Stimulated activated CD4-positive, alpha-beta T cell treated with anti-CD3 and anti-CD28 coated beads, Interleukin-12 subunit alpha, Interleukin-12 subunit beta, amount 100 ng/mL, for 4 hours (primary cell): ENCODE measurements around the gene COL6A3.
A peak's percentile ranks its signal among the peaks of the same experiment; 100 is the strongest.
"Not testable (repeated sequence)": the region's sequence is repeated elsewhere in the genome, so short reads cannot be mapped to it uniquely, and the experiment has no call there.

Experiments
- DNase-seq: peaks from one replicate; pipeline ENCODE4 v3.0.0-alpha.2; 2020

The COL6A3 gene

DNA sequence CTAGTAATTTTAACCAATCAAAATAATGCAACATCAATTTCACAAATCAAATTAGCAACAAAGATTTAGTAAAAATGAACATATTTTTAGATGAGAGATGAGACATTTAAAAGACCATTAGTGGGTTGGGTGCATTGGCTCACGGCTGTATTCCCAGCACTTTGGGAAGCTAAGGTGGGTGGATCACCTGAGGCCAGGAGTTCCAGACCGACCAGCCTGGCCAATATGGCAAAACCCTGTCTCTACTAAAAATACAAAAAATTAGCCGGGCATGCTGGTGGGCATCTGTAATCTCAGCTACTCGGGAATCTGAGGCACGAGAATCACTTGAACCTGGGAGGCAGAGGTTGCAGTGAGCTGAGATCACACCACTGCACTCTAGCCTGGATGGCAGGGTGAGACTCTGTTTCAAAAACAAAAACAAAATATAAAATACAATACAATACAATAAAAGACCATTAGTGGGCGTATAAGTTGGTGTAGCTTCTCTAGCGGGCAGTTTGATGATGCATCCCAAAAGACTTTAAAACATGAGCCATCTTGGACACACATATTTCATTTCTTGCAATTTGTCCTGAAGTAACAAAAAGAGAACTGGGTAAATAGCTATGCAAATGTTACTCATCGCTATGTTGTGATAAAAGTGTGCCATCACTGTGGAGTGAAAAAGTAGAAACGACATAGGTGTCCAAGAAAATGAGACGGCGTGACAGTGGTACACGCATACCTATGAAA lies 101.8 kb downstream of the COL6A3 start:
- DNase-seq, result no peak

GRCh38 chr2:237310515-237311114 lies 103.3 kb downstream of the COL6A3 start:
- no peak for DNase-seq

DNA sequence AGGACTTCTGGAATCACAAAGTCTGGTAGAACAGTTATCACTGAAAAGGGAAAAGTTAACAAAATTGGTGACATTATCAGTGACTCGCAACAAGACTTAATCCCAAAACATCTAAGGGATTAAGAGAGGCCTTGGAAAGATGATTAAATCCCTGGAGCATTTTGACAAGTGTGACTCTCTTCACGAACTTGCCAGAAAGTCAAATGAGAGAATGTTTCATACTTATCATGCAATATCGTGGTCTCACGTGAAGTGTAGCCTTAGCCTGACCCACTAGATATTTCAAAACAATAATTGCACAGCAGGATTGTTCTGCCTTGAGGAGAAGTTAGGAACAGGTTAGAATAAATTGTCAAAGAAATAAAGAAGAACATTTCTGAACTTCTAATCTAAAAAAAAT lies 104.5 kb downstream of the COL6A3 start:
- no peak for DNase-seq

DNA sequence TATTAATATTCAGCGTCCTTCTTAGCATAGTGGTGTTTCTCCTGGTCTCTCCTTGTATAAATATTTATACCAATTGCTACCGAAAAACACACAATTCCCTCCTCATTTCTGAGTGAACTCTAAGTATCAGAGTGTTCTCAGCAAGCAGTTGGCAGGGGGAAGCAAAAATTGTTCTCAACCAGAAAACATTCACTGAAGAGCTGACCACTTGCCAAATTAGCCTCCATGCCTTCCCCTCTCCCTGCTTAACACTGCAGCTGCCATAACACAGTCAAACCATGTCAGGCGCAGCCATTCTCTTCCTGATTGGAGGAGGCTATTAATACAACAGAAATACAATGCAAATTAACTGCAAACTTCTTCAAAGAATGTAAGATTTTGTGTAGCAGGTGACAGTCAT lies 105.0 kb downstream of the COL6A3 start:
- DNase-seq, result no peak

DNA sequence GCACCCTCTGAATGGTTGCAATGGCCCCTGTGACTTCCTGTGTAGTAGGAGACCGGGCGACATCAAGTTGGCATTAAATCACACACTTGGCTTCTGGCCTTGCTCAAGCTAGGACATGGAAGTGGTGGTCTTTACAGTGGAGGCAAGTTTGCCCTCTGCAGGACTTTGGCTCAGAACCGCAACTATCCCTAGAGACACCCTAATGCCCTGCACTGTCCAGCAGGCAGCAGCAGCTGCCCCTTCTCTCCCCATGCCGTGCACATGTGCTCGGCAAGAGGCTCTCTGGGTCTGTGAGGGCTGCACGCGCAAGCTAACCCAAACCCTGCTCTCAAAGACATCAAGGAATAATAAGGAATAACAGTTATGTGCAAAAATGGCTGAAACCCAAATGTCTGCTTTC lies 106.5 kb downstream of the COL6A3 start:
- DNase-seq, result no peak

- no peak for DNase-seq
Measured at GRCh38 chr2:237306787-237307170, 107.2 kb downstream of the COL6A3 start.

DNA sequence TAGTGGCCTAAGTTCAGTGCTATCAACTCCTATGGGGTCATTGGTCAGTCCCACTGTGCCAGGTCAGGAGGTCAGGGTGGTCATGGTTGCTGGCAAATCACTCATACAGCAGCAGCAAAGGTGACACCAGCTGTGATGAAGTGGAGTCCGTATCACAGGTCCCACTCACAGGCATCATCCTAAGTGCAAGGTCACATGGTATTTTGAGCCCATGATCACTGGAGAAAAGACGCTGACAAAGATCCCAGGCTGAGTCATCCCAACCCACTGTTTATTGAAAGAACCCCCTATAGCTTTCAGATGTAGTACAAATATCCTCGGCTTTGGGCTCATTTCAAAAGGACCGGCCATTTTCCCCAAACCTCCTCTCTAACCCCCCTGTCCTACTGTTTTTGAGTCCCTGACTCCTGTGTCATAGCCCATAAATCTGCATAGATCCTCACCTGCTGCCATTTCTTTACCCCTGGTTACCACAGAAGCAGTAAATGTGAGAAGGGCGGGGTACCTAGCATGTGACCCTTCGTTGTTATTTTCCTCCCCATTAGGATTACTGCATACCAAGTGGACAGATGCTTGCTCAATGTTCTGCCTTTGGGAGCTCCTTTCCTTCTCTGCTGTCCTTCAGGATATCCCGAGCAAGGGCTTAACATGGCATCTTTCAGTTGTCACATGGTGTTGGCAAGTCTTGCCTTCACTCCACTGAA lies 107.7 kb downstream of the COL6A3 start:
- DNase-seq, result no peak

GRCh38 chr2:237305579-237305978 lies 108.4 kb downstream of the COL6A3 start:
- no peak for DNase-seq

GRCh38 chr2:237304763-237305514 lies 109.0 kb downstream of the COL6A3 start:
- no peak for DNase-seq

DNA sequence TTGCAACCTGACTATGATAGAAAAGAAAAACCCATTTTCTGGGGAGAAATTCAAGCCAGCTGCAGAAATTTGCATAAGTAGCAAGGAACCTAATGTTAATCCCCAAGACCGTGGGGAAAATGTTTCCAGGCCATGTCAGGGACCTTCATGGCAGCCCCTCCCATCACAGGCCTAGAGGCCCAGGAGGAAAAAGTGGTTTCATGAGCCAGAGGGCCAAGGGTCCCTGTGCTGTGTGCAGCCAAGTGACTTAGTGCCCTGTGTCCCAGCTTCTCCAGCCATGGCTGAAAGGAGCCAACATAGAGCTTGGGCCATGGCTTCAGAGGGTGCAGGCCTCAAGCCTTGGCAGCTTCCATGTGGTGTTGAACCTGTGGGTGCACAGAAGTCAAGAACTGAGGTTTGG lies 110.7 kb downstream of the COL6A3 start:
- not testable (repeated sequence) for DNase-seq

DNA sequence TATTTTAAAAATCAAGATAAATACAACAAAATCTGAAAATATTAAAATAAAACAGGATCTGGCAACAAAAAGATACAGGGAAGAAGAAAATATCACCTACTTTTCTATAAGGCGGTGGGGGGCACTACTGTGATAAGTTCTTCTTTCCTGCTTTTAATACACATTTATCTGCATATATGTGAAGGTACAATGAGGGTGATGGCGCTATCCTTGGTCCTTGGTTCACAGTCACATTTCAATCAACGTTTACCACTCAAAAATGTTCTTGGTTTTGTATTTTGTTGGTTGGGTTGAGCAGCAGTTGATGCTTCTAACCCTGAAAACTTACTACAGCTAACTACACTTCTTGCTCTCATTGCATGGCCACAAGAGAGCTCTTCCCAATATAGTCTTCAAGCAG lies 112.4 kb downstream of the COL6A3 start:
- no peak for DNase-seq

DNA sequence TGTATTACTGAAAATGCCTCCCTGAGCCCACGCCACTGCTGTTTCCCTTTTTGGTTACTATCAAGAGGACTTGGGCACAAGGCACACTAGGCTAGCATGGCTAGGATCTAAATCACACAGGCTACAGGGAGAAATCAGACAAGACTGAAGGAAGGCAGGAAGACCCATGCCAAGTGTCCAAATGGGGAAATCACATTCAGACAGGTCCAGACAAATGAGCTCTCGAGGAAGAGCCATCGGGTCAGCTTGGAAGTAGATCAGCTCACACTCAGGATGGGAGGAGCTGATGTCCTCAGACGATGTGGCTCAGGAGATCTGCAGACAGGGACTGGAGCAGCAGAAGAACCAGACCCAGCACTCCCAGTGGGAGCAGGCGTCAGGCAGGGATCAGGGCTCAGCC lies 113.2 kb downstream of the COL6A3 start:
- DNase-seq, result no peak

- no peak for DNase-seq
Measured at GRCh38 chr2:237299906-237300305, 114.1 kb downstream of the COL6A3 start.

DNA sequence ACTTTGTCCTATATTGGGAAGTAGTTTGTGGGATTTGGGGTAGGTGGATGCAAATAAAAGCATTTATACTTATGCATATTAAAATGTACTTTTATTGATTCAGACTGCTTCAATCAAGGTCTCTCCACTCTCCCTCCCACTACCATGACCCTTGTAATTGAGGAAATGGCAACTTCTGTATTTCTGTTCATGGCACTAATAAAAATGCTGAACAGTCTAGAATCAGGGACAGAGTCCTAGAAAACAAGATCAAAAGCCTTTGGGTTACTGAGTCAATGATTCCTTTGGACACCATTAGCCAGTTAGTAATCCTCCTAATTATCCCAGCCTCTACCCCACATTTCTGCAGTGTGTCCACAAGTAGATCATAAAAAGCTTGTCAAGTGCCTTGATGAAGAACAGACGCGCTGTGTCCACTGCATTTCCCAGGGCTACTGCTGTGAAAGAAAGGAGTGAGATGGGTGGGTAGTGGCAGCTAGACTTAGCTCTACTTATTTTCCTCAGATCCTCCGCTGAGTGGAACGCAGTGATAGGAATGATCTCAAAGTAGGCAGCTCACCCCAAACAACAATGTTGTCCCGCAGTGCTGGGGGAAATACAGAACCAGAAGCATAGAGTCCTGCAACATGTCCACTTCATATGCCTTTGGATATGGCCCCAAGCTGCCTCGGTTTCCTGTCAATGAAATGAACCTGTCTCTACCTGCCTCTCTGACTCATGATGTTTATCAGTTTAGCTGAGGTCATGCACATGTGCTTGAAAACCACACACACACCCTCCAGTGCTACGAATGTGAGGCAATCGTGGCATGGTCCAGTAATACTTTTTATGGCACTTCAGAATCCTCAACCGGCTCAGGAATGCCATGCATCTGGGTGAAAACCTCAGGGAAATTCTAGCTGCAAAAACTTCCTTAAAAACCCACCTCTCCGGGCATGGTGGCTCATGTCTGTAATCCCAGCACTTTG lies 115.5 kb downstream of the COL6A3 start:
- DNase-seq, result no peak

GRCh38 chr2:237297421-237298150 lies 116.4 kb downstream of the COL6A3 start:
- DNase-seq, result no peak

DNA sequence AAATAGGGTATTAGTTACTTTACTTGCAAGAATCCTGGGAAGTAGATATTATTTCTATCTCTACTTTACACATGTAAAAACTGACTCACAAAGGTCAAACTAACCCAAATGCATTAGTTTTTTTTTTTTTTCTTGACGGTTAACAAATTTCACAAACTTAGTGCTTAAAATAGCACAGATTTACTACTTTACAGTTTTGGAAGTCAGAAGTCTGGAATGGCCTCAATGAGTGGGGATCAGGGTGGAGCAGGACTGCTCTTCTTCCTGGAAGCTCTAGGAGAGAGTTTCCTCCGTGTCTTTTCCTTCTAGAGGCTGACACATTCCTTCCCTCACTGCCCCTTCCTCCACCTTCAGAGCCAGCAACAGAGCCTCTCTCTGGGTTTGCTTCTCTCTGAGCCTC lies 117.2 kb downstream of the COL6A3 start:
- DNase-seq, result no peak

- no peak for DNase-seq
Measured at GRCh38 chr2:237295889-237296480, 118.0 kb downstream of the COL6A3 start.

DNA sequence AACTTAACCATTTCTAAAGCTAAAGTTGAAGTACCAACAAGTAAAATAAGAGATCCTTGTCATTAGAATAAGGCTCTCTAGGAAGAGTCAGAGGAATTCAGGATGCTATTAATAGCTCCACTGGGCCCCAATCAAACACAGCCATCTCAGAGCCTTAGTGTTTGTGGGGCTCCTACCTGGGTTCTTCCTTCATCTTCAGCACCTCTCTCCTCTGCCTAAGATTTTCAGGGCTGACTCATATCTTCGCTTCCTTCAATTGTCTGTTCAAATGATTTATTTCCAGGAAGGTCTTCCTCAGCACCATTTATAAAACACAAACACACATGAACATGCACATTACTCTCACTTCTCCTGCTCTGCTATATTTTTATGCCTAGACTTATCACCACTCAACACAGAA lies 119.5 kb downstream of the COL6A3 start:
- DNase-seq, result no peak

DNA sequence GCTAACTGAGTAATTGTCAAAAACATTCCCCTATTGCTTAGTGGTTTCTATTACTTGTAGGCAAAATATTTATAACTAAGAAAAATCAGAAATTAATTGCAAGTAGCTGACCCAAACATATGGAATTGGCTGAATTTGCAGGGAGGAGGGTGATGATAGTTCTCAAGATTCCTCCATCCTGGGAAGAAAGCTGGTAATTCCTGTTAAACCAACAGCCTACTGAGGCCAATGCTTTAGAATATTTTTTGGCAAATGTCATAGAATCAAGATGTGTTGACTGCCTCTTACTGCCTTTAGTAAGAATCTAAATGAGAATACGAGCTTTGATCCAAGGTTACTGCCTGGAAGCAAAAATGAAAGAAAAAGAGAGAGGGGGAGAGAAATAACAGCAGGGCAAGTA lies 120.0 kb downstream of the COL6A3 start:
- no peak for DNase-seq

GRCh38 chr2:237291138-237291792 lies 122.7 kb downstream of the COL6A3 start:
- DNase-seq, result peak; percentile 3

GRCh38 chr2:237290261-237290660 lies 123.7 kb downstream of the COL6A3 start:
- DNase-seq, result no peak
